Measurements from ENCODE around the gene TACR2. TPM values are rescaled to one million over a fixed set of nuclear protein-coding genes. Genes with fewer than 3 reads are reported as not detected.

Gene TACR2
- total and polyA plus RNA-seq, 2 donors (not counting 1 experiment from before 2014, with no cell fraction given), result 0.15 to 0.17 TPM

DNA sequence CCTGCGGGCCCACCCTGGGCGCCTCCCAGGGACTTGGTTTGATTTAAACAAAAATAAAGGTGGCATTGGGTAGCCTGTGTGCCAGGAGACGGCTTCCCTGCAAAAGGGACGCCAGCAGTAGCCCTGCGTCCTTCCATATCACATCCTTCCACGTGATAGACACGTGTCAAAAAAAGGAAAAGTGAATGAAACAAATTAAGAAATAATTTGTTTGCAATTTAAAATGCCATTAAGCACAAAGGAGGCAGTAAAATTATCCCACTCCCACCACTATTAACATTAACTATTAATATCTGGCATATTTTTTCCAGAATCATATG lies 7.6 kb downstream of the TACR2 start:
- Histone ChIP-seq H3K4me3 (replicated peaks in 1 of 4; ENCODE audit: control extremely low read depth in 1 of 4, insufficient read depth in 1 of 4, low read depth in 3 of 4, low read length in 4 of 4) (peak overlapping the region; percentile 7 to 52 (median 24)), H2AFZ (ENCODE audit: low read length) (peak overlapping the region; percentile 47), H4K20me1 (ENCODE audit: control insufficient read depth, extremely low read depth, insufficient read depth, low read length) (no peaks in the 10 kb centered on the region), H3K9me3 (ENCODE audit: control insufficient read depth, insufficient read depth, low read depth, low read length) (no peaks in the 10 kb centered on the region), H3K4me2 (ENCODE audit: extremely low read depth, insufficient read depth, low read length) (peak overlapping the region; percentile 64), H3K36me3 (ENCODE audit: control insufficient read depth, insufficient read depth, low read length) (peaks cover 2% of the 10 kb centered on the region), H3K79me2 (ENCODE audit: control insufficient read depth, insufficient read depth, low read length) (no peaks in the 10 kb centered on the region), H3K4me1 (ENCODE audit: control insufficient read depth, extremely low read depth, insufficient read depth, low read length) (peaks cover 12% of the 10 kb centered on the region), H3K27me3 (ENCODE audit: control insufficient read depth, insufficient read depth, low read length) (no peaks in the 10 kb centered on the region), H3K27ac (ENCODE audit: insufficient read depth, low read length) (peak overlapping the region; percentile 30), H3K9ac (ENCODE audit: insufficient read depth, low read length) (peak overlapping the region; percentile 48)
- TF ChIP-seq, protein P1, sequence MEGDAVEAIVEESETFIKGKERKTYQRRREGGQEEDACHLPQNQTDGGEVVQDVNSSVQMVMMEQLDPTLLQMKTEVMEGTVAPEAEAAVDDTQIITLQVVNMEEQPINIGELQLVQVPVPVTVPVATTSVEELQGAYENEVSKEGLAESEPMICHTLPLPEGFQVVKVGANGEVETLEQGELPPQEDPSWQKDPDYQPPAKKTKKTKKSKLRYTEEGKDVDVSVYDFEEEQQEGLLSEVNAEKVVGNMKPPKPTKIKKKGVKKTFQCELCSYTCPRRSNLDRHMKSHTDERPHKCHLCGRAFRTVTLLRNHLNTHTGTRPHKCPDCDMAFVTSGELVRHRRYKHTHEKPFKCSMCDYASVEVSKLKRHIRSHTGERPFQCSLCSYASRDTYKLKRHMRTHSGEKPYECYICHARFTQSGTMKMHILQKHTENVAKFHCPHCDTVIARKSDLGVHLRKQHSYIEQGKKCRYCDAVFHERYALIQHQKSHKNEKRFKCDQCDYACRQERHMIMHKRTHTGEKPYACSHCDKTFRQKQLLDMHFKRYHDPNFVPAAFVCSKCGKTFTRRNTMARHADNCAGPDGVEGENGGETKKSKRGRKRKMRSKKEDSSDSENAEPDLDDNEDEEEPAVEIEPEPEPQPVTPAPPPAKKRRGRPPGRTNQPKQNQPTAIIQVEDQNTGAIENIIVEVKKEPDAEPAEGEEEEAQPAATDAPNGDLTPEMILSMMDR (conservative IDR thresholded peaks at IDR 0.05 in 1 of 2, IDR thresholded peaks at IDR 0.05 in 1 of 2; ENCODE audit: low read depth in 1 of 2, low read length in 2 of 2), result no peak
- no peak for TF ChIP-seq EZH2 (IDR thresholded peaks at IDR 0.05; ENCODE audit: low read length, missing control alignments)
- DNase-seq (ENCODE audit: low read depth in 2 of 2), result no peak

DNA sequence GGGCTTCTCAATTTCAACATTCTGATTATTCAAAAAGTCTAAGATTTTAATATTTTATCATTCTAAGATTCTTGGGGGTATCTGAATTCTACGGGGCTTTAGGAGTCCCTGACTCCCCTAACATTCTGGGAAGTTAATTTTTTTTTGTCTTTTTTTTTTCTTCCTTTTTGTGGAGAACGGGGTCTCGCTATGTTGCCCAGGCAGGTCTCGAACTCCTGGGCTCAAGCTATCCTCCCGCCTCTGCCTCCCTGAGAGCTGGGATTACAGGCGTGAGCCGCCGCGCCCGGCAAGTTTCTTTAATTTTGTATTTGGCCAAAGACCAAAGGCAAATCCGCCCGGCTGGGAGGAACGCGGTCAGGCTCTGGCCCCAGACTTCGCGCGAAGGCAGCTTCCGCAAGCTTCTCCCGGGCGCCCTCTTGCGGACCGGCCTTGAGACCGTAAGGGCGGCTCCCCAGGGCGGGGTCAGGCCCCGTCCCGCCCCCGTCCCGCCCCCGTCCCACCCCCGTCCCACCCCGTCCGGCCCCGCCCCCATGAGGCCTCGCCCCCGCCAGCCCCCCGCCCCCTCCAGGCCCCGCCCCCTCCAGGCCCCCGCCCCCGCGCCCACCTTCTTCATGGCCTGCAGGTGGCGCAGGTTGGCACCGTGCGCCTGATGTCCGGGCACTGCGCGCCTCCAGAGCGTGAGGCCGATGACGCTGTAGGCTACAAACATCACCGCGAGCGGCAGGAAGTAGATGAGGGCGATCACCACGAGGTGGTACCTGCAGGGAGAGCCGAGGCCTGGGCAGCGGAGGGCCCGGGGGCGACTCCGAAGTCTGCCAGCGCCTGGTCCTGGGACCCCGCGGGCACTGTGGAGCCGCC lies 8.2 kb downstream of the TACR2 start:
- Histone ChIP-seq H3K9me3 (ENCODE audit: control insufficient read depth, insufficient read depth, low read depth, low read length) (no peaks in the 10 kb centered on the region), H3K4me2 (ENCODE audit: extremely low read depth, insufficient read depth, low read length) (peak overlapping the region; percentile 64), H3K79me2 (ENCODE audit: control insufficient read depth, insufficient read depth, low read length) (no peaks in the 10 kb centered on the region), H3K36me3 (ENCODE audit: control insufficient read depth, insufficient read depth, low read length) (peaks cover 2% of the 10 kb centered on the region), H3K27ac (ENCODE audit: insufficient read depth, low read length) (peak overlapping the region; percentile 30), H3K4me3 (replicated peaks in 1 of 4; ENCODE audit: control extremely low read depth in 1 of 4, insufficient read depth in 1 of 4, low read depth in 3 of 4, low read length in 4 of 4) (peak overlapping the region; percentile 7 to 52 (median 24)), H2AFZ (ENCODE audit: low read length) (peak overlapping the region; percentile 47), H3K27me3 (ENCODE audit: control insufficient read depth, insufficient read depth, low read length) (no peaks in the 10 kb centered on the region), H3K9ac (ENCODE audit: insufficient read depth, low read length) (peak overlapping the region; percentile 48), H3K4me1 (ENCODE audit: control insufficient read depth, extremely low read depth, insufficient read depth, low read length) (peaks cover 15% of the 10 kb centered on the region), H4K20me1 (ENCODE audit: control insufficient read depth, extremely low read depth, insufficient read depth, low read length) (no peaks in the 10 kb centered on the region)
- TF ChIP-seq EZH2 (IDR thresholded peaks at IDR 0.05; ENCODE audit: low read length, missing control alignments), result no peak
- TF ChIP-seq, protein P1 (conservative IDR thresholded peaks at IDR 0.05 in 1 of 2, IDR thresholded peaks at IDR 0.05 in 1 of 2; ENCODE audit: low read depth in 1 of 2, low read length in 2 of 2), result peak; percentile 42 to 59
- DNase-seq (ENCODE audit: low read depth in 2 of 2), result peak; percentile 88 to 97

DNA sequence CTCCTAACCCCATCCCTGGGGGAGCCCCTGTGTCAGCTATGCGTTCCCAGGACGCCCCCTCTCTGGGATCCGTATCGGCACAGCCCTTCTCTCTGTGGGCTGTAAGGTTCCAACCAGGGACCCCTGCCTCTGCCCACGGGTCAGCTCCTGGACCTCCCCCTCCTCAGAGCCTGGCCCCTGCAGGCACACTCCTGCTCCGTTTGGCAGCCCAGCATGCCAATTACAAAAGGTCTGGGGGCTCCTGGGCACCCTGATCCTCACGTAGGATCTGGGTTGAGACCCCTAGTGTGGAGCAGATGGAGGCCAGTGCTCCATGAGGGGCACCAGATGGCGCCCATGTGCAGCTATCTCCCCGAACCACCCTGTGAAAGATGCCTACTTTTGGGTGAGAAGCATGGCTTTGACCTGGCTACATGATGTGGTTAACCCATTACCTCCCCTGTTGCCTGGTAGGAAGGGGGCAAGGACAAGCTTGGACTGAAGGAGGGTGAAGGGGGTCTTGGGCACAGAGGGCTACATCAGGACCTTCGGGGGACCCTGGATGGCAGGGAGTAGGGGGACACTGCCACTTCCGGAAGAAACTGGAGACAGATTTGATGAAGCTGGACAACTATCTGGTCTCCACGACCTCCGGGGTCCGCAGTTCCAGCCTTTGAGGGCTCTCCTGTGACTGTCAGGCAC lies 9.0 kb downstream of the TACR2 start:
- H3K27ac ChIP-seq (ENCODE audit: insufficient read depth, low read length), result peak overlapping the region; percentile 16
- H3K4me2 ChIP-seq (ENCODE audit: extremely low read depth, insufficient read depth, low read length), result peak overlapping the region; percentile 40
- peaks cover 19% of the 10 kb centered on the region for H3K4me1 ChIP-seq (ENCODE audit: control insufficient read depth, extremely low read depth, insufficient read depth, low read length)
- no peaks in the 10 kb centered on the region for H3K27me3 ChIP-seq (ENCODE audit: control insufficient read depth, insufficient read depth, low read length)
- peak overlapping the region in 2 of 4 experiments; percentile 5 to 21 for H3K4me3 ChIP-seq (replicated peaks in 1 of 4; ENCODE audit: control extremely low read depth in 1 of 4, insufficient read depth in 1 of 4, low read depth in 3 of 4, low read length in 4 of 4)
- H3K79me2 ChIP-seq (ENCODE audit: control insufficient read depth, insufficient read depth, low read length), result no peaks in the 10 kb centered on the region
- H2AFZ ChIP-seq (ENCODE audit: low read length), result no peak overlapping the region
- H3K36me3 ChIP-seq (ENCODE audit: control insufficient read depth, insufficient read depth, low read length), result peaks cover 2% of the 10 kb centered on the region
- H3K9ac ChIP-seq (ENCODE audit: insufficient read depth, low read length), result no peak overlapping the region
- DNase-seq (ENCODE audit: low read depth in 2 of 2), result no peak
- H4K20me1 ChIP-seq (ENCODE audit: control insufficient read depth, extremely low read depth, insufficient read depth, low read length), result no peaks in the 10 kb centered on the region
- no peaks in the 10 kb centered on the region for H3K9me3 ChIP-seq (ENCODE audit: control insufficient read depth, insufficient read depth, low read depth, low read length)
- TF ChIP-seq, protein P1 (conservative IDR thresholded peaks at IDR 0.05 in 1 of 2, IDR thresholded peaks at IDR 0.05 in 1 of 2; ENCODE audit: low read depth in 1 of 2, low read length in 2 of 2), result no peak
- no peak for TF ChIP-seq EZH2 (IDR thresholded peaks at IDR 0.05; ENCODE audit: low read length, missing control alignments)
